SK-N-MC (cell line): ENCODE data around the gene TEDDM1.

Experiments used
- DNase-seq: peaks from one replicate; pipeline ENCODE4 v3.0.0-alpha.2; 2011; ENCODE audit warnings: low read depth, low spot score
- H3K27ac ChIP-seq: fragments of 200-600 bp; sonication (generic); 2 replicates; pipeline ENCODE4 v1.5.1; 2016; ENCODE audit warnings: mixed run types
- H3K36me3 ChIP-seq: fragments of 200-600 bp; sonication (generic); 2 replicates; pipeline ENCODE4 v1.6.1; 2017; ENCODE audit warnings: antibody characterized with exemption, low read length, mixed read lengths; ENCODE audit not compliant: insufficient read depth
- H3K4me3 ChIP-seq: fragments of 200-600 bp; sonication (generic); 2 replicates; pipeline ENCODE4 v1.5.1; 2016
- H3K9ac ChIP-seq: fragments of 200-600 bp; sonication (generic); 2 replicates; pipeline ENCODE4 v1.8.0; 2017; ENCODE audit warnings: mixed run types, mixed read lengths; ENCODE audit not compliant: insufficient read length
- H3K9me3 ChIP-seq: fragments of 200-600 bp; sonication (generic); 2 replicates; pipeline ENCODE4 v1.6.1; 2017; ENCODE audit warnings: low read depth, mild to moderate bottlenecking, antibody characterized with exemption, low read length, moderate library complexity, mixed read lengths
- EZH2 ChIP-seq: fragments of 200-600 bp; sonication (generic); IDR thresholded peaks from one replicate; pipeline ENCODE4 v1.6.1; 2017; ENCODE audit warnings: antibody characterized with exemption
- FOXP2 ChIP-seq: optimal IDR thresholded peaks from 2 replicates; pipeline ENCODE3; 2011; ENCODE audit warnings: mild to moderate bottlenecking, moderate library complexity; ENCODE audit not compliant: insufficient read depth; ENCODE audit errors: extremely low read length, control extremely low read depth
- POLR2AphosphoS5 ChIP-seq: IDR thresholded peaks from 2 replicates; pipeline ENCODE4 v1.6.1; 2012; ENCODE audit warnings: mild to moderate bottlenecking, low read depth, low read length, borderline replicate concordance

TEDDM1 gene

DNA sequence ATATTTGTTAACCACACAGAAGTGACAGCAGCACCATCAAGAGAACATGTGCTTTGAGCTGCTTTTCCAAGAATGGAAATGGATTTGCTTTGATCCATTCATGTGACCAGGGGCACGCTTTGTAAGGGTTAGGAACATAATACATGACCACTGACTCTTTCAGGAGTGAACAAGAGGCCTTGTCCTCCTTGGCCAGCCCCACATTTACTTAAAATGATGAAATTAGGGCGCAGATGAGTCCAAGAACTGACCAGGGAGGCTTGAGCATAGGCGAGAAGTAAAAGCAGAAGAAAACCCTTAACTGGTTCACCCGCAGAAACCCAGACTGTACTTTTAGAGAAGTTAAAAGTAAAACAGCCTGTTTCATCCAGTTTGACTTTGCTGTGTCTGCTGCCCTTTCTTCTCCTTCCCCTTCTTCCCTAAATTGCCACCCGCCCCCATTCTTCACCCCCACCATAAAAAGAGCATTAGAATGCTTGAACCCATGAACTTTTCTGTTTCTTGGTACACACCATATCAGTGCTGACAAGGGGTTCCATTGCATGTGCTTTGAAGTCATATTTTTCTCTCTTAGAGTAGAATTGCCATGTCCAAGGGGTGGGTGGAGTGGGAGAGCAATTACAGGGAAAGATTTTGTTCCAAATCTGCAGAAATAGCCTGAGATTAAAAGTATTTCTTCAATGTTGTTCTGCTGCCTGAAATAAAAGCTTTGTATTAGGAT, 6.3 kb downstream of the TEDDM1 start:
- Histone ChIP-seq H3K36me3 (peaks cover 6% of the 10 kb centered on the region; the same call in 1 of the 2 replicates), H3K9ac (no peak overlapping the region), H3K27ac (no peak overlapping the region), H3K9me3 (no peaks in the 10 kb centered on the region), H3K4me3 (no peak overlapping the region)
- TF ChIP-seq FOXP2 (no peak), POLR2AphosphoS5 (no peak), EZH2 (no peak)
- DNase-seq: no peak

DNA sequence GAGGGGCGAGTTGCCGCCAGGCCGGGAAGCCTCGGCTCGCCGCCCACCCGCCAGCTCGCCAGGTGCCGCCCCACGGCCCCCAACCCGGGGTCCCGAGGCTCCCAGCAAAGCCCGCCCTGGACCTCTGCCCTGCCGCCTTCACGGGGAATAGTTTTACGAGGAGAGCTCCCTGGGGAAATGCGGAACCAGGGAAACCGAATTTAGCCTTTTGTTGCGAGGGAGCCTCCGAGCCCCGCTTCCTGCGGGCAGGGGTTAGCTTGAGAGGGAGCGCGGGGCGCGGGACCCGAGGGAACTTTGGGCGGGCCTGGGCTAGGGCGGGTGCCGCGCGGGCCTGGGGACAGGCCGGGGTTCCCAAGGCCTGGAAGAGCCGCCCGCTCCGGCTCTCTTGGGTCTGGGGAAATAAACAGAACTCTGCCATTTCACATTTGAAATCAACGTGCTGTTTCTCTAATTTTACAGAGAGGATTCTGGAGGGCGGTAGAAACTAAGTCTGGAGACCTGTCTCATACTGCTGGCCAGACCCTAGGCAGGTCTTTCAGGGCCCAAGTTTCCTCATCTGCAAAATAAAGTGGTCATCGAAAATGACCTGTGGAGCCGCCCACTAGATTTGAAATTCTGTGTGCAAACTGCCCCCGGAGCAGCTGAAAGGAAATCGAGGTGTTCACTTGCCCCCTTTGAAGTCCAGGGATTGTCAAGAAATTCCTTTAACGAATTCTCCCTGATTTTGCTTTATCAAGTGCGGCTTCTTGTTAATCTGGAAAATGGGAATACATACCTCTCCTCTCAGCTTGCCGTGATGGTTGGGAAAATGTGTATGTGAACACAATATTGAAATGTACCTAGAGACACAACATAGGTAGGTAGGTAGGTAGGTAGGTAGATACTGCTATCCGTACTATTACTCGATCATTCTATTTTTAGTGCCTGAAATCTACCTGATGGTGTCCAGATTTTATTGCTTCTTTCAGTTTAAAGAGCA, 8.1 kb downstream of the TEDDM1 start:
- no peaks in the 10 kb centered on the region for H3K9me3 ChIP-seq
- peak overlapping the region; percentile 96 for H3K9ac ChIP-seq
- peak overlapping the region; percentile 77 for H3K4me3 ChIP-seq
- TF ChIP-seq POLR2AphosphoS5 (no peak), EZH2 (no peak), FOXP2 (no peak)
- peaks cover 24% of the 10 kb centered on the region for H3K36me3 ChIP-seq
- peak overlapping the region; percentile 85 for H3K27ac ChIP-seq
- DNase-seq: no peak

DNA sequence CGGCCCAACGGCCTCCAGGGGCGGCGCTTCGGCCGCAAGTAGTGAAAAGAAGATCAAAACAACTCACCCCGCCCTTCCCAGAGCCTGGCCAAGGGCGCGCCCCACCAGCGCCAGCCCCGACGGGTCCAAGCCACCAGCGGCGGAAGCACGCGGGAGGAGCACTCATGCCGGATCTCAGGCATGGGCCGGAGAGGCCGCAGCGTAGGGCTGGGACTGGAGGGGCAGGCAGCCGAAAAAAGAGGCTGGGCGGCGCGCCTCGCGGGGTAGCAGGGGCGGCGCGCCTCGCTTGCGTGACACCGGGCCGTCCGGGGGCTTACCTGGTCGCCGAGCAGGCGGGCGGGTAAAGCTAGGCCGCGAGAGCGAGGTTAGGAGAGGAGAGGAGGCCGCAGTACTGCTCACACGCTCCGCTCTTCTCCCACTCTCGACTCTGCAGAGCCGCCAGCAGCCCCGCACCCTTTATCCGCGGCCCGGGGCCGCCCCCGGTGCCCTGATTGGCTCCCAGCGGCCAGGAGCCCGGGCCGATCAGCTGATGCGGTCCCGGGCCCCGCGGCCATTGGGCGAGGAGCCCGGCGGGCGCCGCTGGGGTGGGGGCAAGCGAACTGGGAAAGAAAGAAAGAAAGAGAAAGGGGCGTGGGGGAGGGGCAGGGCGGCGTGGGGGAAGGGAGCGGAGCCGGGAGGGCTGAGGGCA, 9.0 kb downstream of the TEDDM1 start, which contains the start of gene GLUL:
Gene GLUL (minus strand): TSS at position 429 of the 688 bp plus-strand sequence. CDS start 3,053 bp downstream, outside the sequence.
- Histone ChIP-seq H3K4me3 (peak within 1 kb of the TSS; percentile 77), H3K27ac (peak within 1 kb of the TSS; percentile 85), H3K36me3 (peaks cover 33% of the 10 kb centered on the region), H3K9me3 (no peaks in the 10 kb centered on the region), H3K9ac (peak within 1 kb of the TSS; percentile 96)
- DNase-seq: peak; percentile 42
- TF ChIP-seq POLR2AphosphoS5 (peak; percentile 98), FOXP2 (no peak), EZH2 (no peak)

DNA sequence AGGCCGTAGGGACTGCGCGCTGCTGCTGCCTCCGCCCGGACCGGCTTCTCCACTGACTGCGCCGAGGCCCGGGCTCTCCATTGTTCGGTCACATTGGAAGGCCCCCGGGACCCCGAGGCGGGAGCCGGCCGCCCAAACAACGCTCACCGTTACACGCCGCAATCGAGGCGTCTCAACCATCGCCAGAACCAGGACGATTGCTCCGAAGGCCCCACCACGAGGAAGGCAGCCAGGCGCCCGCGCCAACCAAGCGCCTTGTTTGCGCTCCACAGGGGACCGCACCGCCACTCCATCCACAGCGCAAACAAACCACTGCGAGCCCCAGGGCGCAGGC, 9.5 kb downstream of the TEDDM1 start:
- Histone ChIP-seq H3K36me3 (peaks cover 38% of the 10 kb centered on the region), H3K27ac (no peak overlapping the region), H3K9me3 (no peaks in the 10 kb centered on the region), H3K9ac (peak overlapping the region; percentile 96), H3K4me3 (peak overlapping the region; percentile 77)
- DNase-seq: no peak
- TF ChIP-seq POLR2AphosphoS5 (no peak), FOXP2 (no peak), EZH2 (no peak)

DNA sequence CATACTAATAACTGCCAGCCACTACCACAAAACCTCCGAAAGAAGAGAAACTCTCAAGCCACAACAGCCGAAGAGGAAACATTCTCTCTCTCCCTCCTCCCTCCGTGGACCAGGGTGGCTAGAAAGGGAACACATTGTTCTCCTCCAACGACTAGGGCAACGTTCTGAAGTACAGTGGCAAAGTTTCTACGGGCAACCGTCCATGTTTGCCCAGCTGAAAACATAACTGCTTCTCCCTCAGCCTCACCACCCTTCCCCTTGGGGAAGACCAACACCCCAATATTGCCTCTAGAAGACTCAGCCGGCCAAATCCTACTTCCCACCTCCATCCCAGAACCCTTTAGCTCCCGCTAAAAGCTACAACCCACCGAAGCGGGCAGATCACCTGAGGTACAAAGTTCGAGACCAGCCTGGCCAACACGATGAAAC, 10.8 kb downstream of the TEDDM1 start:
- DNase-seq: no peak
- TF ChIP-seq FOXP2: no peak
- H3K4me3 ChIP-seq: peak overlapping the region; percentile 77
- H3K9me3 ChIP-seq: no peaks in the 10 kb centered on the region
- no peak overlapping the region for H3K27ac ChIP-seq
- peak overlapping the region; percentile 96 for H3K9ac ChIP-seq
- H3K36me3 ChIP-seq: peaks cover 50% of the 10 kb centered on the region

DNA sequence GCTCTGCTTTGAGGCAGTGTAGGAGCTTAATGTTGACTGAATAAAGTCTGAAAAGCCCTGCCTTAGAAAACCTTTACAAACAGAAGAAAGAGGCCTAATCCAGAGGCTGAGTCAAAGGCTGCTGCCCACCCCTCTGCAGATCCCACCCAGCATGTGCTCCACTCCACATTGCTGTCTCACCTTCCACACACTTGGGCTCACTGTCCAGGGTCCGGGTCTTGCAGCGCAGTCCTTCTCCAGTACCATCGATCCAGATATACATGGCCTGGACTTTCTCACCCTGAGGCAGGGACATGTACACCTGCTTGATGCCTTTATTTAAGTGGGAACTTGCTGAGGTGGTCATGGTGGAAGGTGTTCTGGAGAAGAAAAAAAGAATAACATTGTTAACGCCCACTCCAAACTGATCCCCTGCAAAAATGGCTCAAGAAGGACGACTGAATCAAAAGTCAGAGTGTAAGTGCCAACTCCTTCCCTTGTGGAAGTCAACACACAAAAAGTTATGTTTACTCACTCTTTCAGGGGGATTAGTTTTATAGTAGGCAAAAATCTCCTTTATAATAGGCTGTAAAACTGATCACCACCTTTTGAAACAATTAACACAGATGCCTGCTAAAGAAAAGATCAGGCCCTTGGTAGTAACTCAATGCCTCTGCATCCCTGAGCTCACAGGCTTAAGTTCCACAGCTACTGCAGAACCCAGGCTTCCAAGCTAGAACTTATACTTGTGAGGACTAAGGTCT, 11.9 kb downstream of the TEDDM1 start:
- Histone ChIP-seq H3K9me3 (no peaks in the 10 kb centered on the region), H3K9ac (peak overlapping the region; percentile 96), H3K27ac (no peak overlapping the region), H3K36me3 (peaks cover 61% of the 10 kb centered on the region), H3K4me3 (peak overlapping the region; percentile 77)
- no peak for DNase-seq
- TF ChIP-seq POLR2AphosphoS5 (no peak), EZH2 (no peak), FOXP2 (no peak)

DNA sequence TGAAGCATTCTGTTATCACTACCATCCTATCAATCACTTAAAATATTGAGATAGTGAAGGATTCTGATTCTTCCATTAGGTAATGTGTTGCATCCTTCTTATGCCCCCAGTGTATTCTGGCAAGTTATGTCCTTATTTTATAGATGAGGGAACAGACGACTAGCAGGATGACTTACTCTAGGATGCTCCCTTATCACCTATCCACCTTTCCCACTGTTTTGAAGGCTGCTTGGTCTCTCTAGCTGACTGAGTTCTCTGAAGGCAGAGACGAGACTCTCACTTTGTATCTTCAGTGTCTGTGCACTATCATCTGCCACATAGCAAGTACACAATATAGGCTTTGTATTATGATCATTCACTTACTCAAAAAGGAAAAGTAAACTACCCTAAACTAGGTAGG, 12.9 kb downstream of the TEDDM1 start:
- Histone ChIP-seq H3K9ac (no peak overlapping the region), H3K27ac (no peak overlapping the region), H3K9me3 (no peaks in the 10 kb centered on the region), H3K4me3 (no peak overlapping the region), H3K36me3 (peaks cover 71% of the 10 kb centered on the region)
- no peak for DNase-seq
- TF ChIP-seq FOXP2 (no peak), POLR2AphosphoS5 (no peak), EZH2 (no peak)

DNA sequence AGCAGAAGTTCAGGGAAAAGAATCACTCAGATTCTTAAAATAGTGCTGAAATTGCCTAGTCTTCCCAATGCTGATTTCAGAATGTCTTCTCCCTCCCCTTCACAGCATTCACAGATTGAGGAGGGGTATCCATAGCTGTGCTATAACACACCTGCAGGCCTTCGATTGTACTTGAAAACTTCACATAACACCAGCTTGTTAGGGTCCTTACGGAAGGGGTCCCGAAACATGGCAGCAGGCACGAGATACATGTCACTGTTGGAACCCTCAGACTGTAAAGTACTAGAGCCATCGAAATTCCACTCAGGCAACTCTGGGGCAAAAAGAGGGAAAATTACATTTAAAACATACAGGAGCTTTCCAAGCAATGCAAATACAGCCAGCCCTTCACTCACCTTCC, 13.5 kb downstream of the TEDDM1 start:
- no peak overlapping the region for H3K9ac ChIP-seq
- TF ChIP-seq POLR2AphosphoS5 (no peak), EZH2 (no peak), FOXP2 (no peak)

More for the DNA sequence above, 13.5 kb downstream of the TEDDM1 start:
- Histone ChIP-seq H3K4me3 (no peak overlapping the region), H3K36me3 (peaks cover 76% of the 10 kb centered on the region), H3K27ac (no peak overlapping the region), H3K9me3 (no peaks in the 10 kb centered on the region)
- DNase-seq: no peak
